GM12878 (cell line): ENCODE measurements around the gene RBKS.

Source experiments
- CBX3 ChIP-seq: fragments of 200-600 bp; sonication (generic); IDR thresholded peaks from 2 replicates; pipeline ENCODE4 v1.6.1; 2016; ENCODE audit warnings: low read depth, borderline replicate concordance
- CTCF ChIP-seq, 3 experiments: IDR thresholded peaks in 2 of 3; conservative IDR thresholded peaks in 1 of 3; 2 replicates each; pipeline ENCODE4 v1.5.1; 2011; ENCODE audit warnings: low read depth in 3 of 3, low read length in 3 of 3, mild to moderate bottlenecking in 3 of 3, control low read depth in 2 of 3, moderate library complexity in 2 of 3, inconsistent platforms in 1 of 3, mixed read lengths in 1 of 3; ENCODE audit not compliant: control insufficient read depth in 2 of 3, insufficient read depth in 1 of 3; ENCODE audit errors: extremely low read depth in 1 of 3
- FOS ChIP-seq: IDR thresholded peaks from 3 replicates; pipeline ENCODE4 v1.6.1; 2011; ENCODE audit warnings: borderline replicate concordance; ENCODE audit not compliant: insufficient read length; ENCODE audit errors: extremely low read depth
- HDAC6 ChIP-seq: fragments of 200-600 bp; sonication (generic); IDR thresholded peaks from one replicate; pipeline ENCODE4 v1.8.0; 2017; ENCODE audit warnings: antibody characterized with exemption; ENCODE audit not compliant: unreplicated experiment
- IRF3 ChIP-seq: fragments of 450-650 bp; IDR thresholded peaks from 2 replicates; pipeline ENCODE4 v1.6.1; 2014; ENCODE audit warnings: mild to moderate bottlenecking
- KDM1A ChIP-seq: fragments of 200-600 bp; sonication (generic); IDR thresholded peaks from 2 replicates; pipeline ENCODE4 v1.6.1; 2016; ENCODE audit warnings: borderline replicate concordance
- MXI1 ChIP-seq: fragments of 150-350 bp; IDR thresholded peaks from 2 replicates; pipeline ENCODE4 v1.6.1; 2011; ENCODE audit warnings: low read depth, mild to moderate bottlenecking, inconsistent platforms, low read length, improper control_type of control experiment
- MYB ChIP-seq: fragments of 150-350 bp; IDR thresholded peaks from 2 replicates; pipeline ENCODE4 v1.6.1; 2014; ENCODE audit warnings: mild to moderate bottlenecking, low read depth, low read length, borderline replicate concordance
- NKRF ChIP-seq: fragments of 450-650 bp; conservative IDR thresholded peaks from 2 replicates; pipeline ENCODE4 v1.6.1; 2017; ENCODE audit warnings: mild to moderate bottlenecking, moderate library complexity
- POLR2AphosphoS5 ChIP-seq: IDR thresholded peaks from 2 replicates; pipeline ENCODE4 v1.6.1; 2011; ENCODE audit warnings: mild to moderate bottlenecking, low read length, inconsistent platforms
- RUNX3 ChIP-seq: IDR thresholded peaks from 2 replicates; pipeline ENCODE4 v1.6.1; 2012; ENCODE audit warnings: low read length, inconsistent platforms
- SMC3 ChIP-seq: IDR thresholded peaks from 2 replicates; pipeline ENCODE4 v1.6.1; 2011; ENCODE audit warnings: low read length, improper control_type of control experiment, borderline replicate concordance
- YY1 ChIP-seq: IDR thresholded peaks from 2 replicates; pipeline ENCODE4 v1.6.1; 2011; ENCODE audit warnings: low read depth, mild to moderate bottlenecking, low read length

- TF ChIP-seq NKRF (no peak), RUNX3 (no peak), MXI1 (no peak), IRF3 (no peak), FOS (no peak), SMC3 (no peak), HDAC6 (no peak), POLR2AphosphoS5 (no peak), KDM1A (no peak), YY1 (no peak), CBX3 (no peak), MYB (no peak), CTCF (IDR thresholded peaks at IDR 0.05 in 2 of 3, conservative IDR thresholded peaks at IDR 0.05 in 1 of 3; ENCODE audit: control insufficient read depth in 2 of 3, extremely low read depth in 1 of 3, insufficient read depth in 1 of 3, low read depth in 3 of 3, low read length in 3 of 3) (no peak)
Measured at GRCh38 chr2:27771202-27771547, 119.0 kb downstream of the RBKS start.
